Lower leg skin (tissue), 4 donors: Measurements from ENCODE around the gene MAD1L1. TPM values are rescaled to one million over a fixed set of nuclear protein-coding genes. Genes with fewer than 3 reads are reported as not detected.
"Not testable (repeated sequence)": the region's sequence is repeated elsewhere in the genome, so short reads cannot be mapped to it uniquely, and the experiment has no call there.

Experiments
- DNase-seq, 2 donors: peaks; one replicate each; pipeline ENCODE4 v3.0.0-alpha.2; 2019; ENCODE audit warnings: low spot score in 2 of 2
- H3K4me3 ChIP-seq: fragments of 200-600 bp; sonication (generic); 2 replicates; pipeline ENCODE4 v1.5.1; 2017; ENCODE audit warnings: mild to moderate bottlenecking, low read depth; ENCODE audit not compliant: poor library complexity, severe bottlenecking
- POLR2A ChIP-seq, 2 donors: fragments of 450-650 bp; IDR thresholded peaks; one replicate each; pipeline ENCODE4 v1.6.1; 2016 to 2017; ENCODE audit warnings: antibody characterized with exemption in 2 of 2, mild to moderate bottlenecking in 1 of 2, moderate library complexity in 1 of 2
- WGBS, 2 donors: methylation state at CpG; one replicate each; pipeline ENCODE4 v1.1.5; 2018; 5-methylcytosine and 5-hydroxymethylcytosine counted together
- intact Hi-C: fragments of 100-400 bp; cut with DNase I; formaldehyde crosslinking; loops from one replicate; pipeline ENCODE4 v1.15.0; 2023; ENCODE audit warnings: low total_unique reads
- total RNA-seq, 4 donors: library from RNA; depleted of rRNA; stranded (reverse); fragments of >200 nt; gene quantifications; one replicate each; pipeline ENCODE4 v1.1.0, GENCODE V29; 2016
- TF ChIP-seq, protein P1 (sequence below), 3 donors: fragments of 450-650 bp; IDR thresholded peaks; one replicate each; pipeline ENCODE4 v1.5.1; 2016; ENCODE audit warnings: antibody characterized with exemption in 3 of 3, mild to moderate bottlenecking in 3 of 3, moderate library complexity in 2 of 3

MAD1L1 gene
- total RNA-seq, 4 donors from 2014 or later, result 37.7 to 77.8 (median 59.4) TPM

- no peak overlapping the region for H3K4me3 ChIP-seq
- TF ChIP-seq POLR2A (IDR thresholded peaks at IDR 0.05), result no peak
- TF ChIP-seq, protein P1, sequence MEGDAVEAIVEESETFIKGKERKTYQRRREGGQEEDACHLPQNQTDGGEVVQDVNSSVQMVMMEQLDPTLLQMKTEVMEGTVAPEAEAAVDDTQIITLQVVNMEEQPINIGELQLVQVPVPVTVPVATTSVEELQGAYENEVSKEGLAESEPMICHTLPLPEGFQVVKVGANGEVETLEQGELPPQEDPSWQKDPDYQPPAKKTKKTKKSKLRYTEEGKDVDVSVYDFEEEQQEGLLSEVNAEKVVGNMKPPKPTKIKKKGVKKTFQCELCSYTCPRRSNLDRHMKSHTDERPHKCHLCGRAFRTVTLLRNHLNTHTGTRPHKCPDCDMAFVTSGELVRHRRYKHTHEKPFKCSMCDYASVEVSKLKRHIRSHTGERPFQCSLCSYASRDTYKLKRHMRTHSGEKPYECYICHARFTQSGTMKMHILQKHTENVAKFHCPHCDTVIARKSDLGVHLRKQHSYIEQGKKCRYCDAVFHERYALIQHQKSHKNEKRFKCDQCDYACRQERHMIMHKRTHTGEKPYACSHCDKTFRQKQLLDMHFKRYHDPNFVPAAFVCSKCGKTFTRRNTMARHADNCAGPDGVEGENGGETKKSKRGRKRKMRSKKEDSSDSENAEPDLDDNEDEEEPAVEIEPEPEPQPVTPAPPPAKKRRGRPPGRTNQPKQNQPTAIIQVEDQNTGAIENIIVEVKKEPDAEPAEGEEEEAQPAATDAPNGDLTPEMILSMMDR (IDR thresholded peaks at IDR 0.05), result no peak
- no peak for DNase-seq
- 88 to 92% methylated on average over 13 of the region's 13 CpGs for WGBS, 2 donors
- intact Hi-C loops, result no loop called here
Measured at GRCh38 chr7:2065528-2065927, 167.2 kb downstream of the MAD1L1 start.

- H3K4me3 ChIP-seq, result no peak overlapping the region
- DNase-seq, result no peak
- intact Hi-C loops, result no loop called here
- WGBS, 2 donors, result 49 to 52% methylated on average over 23 to 24 of the region's 24 CpGs
- no peak for TF ChIP-seq POLR2A (IDR thresholded peaks at IDR 0.05)
- TF ChIP-seq, protein P1 (IDR thresholded peaks at IDR 0.05), result no peak
Measured at GRCh38 chr7:2063563-2064260, 169.0 kb downstream of the MAD1L1 start.

DNA sequence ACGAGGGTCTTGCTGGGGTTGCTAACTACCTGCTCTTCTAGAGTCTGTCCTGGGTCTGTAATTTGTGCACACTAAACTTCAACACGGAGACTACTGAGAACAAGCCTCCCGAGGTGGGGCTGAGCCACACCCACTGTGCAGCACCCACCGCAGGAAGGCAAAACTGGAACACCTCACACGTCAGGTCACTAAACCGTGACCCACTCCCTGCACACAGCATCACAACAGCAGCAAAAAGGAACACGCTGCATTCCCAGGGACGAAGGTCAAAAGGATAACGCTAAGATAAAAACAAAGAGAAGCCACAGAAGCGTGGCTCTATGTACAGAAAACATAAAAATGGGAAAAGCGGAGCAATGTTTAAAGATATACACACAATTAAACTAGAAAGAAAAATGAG, 170.1 kb downstream of the MAD1L1 start:
- TF ChIP-seq, protein P1 (IDR thresholded peaks at IDR 0.05), result no peak
- no peak for TF ChIP-seq POLR2A (IDR thresholded peaks at IDR 0.05)
- intact Hi-C loops, result no loop called here
- no peak for DNase-seq
- no peak overlapping the region for H3K4me3 ChIP-seq
- 89 to 93% methylated on average over 11 of the region's 11 CpGs for WGBS, 2 donors

- WGBS, 2 donors, result 88 to 90% methylated on average over 11 of the region's 11 CpGs
- intact Hi-C loops, result no loop called here
- no peak overlapping the region for H3K4me3 ChIP-seq
- no peak for TF ChIP-seq POLR2A (IDR thresholded peaks at IDR 0.05)
- TF ChIP-seq, protein P1 (IDR thresholded peaks at IDR 0.05), result no peak
- no peak for DNase-seq
Measured at GRCh38 chr7:2060701-2061100, 172.0 kb downstream of the MAD1L1 start.

- intact Hi-C loops, result no loop called here
- WGBS, 2 donors, result 95 to 97% methylated on average over 66 of the region's 66 CpGs
- DNase-seq, result no peak
- no peak for TF ChIP-seq POLR2A (IDR thresholded peaks at IDR 0.05)
- TF ChIP-seq, protein P1 (IDR thresholded peaks at IDR 0.05), result no peak
- H3K4me3 ChIP-seq, result no peak overlapping the region
Measured at GRCh38 chr7:2059964-2060700, 172.6 kb downstream of the MAD1L1 start.

- DNase-seq, H3K4me3 ChIP-seq, intact Hi-C loops: not testable (repeated sequence)
- WGBS, 2 donors, result 64 to 66% methylated on average over 9 to 11 of the region's 13 CpGs
Measured at GRCh38 chr7:2058246-2058645, 174.5 kb downstream of the MAD1L1 start.
